Neural progenitor cell (in vitro differentiated cells): ENCODE data around the gene IL26.
"Not testable (repeated sequence)": the region's sequence is repeated elsewhere in the genome, so short reads cannot be mapped to it uniquely, and the experiment has no call there.

Source experiments
- EZH2phosphoT487 ChIP-seq: fragments of 200-600 bp; sonication (generic); IDR thresholded peaks from 2 replicates; pipeline ENCODE4 v1.6.1; 2017; ENCODE audit warnings: antibody characterized with exemption
- TF ChIP-seq, protein P1 (sequence below): fragments of 200-600 bp; sonication (generic); IDR thresholded peaks from 2 replicates; pipeline ENCODE4 v1.5.1; 2017; ENCODE audit warnings: antibody characterized with exemption, mild to moderate bottlenecking

DNA sequence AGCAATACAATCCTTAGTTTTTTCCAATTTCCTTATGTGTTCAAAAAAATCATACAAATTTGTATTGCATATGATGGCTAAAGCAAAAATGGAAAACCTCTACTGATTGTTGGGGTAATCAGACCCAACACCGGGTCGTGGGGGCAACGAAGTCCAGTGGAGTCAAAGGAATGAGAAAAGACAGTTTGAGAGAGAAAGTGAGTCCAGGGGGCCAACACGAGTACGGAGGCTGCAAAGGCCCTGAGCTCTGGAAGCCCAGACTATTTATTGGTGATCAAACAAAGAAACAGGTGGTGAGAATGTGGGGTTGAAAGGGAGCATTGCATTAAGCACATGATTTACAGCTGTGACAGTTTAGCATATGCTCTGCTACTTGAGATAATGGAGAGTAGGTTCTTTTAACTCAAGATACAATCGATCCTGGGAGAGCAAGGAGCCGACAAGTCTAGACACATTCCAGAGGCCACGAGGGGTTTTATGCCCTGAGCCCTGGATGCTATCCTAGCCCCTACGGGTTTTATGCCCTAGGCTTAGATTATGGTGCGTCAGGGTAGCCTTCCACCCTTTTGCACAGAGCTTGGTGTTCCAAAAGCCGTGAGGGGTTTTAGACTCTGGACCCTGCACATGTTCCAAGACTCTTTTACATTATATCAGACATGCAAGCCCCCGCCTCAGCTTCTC is 16.4 kb downstream of the IL26 start:
- TF ChIP-seq EZH2phosphoT487, result not testable (repeated sequence)
- TF ChIP-seq, protein P1, sequence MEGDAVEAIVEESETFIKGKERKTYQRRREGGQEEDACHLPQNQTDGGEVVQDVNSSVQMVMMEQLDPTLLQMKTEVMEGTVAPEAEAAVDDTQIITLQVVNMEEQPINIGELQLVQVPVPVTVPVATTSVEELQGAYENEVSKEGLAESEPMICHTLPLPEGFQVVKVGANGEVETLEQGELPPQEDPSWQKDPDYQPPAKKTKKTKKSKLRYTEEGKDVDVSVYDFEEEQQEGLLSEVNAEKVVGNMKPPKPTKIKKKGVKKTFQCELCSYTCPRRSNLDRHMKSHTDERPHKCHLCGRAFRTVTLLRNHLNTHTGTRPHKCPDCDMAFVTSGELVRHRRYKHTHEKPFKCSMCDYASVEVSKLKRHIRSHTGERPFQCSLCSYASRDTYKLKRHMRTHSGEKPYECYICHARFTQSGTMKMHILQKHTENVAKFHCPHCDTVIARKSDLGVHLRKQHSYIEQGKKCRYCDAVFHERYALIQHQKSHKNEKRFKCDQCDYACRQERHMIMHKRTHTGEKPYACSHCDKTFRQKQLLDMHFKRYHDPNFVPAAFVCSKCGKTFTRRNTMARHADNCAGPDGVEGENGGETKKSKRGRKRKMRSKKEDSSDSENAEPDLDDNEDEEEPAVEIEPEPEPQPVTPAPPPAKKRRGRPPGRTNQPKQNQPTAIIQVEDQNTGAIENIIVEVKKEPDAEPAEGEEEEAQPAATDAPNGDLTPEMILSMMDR, result not testable (repeated sequence)
